ENCODE measurements around the gene MCRS1.

- TF ChIP-seq EZH2 (IDR thresholded peaks at IDR 0.05; ENCODE audit: borderline replicate concordance, low read length) (no peak), CTCF (conservative IDR thresholded peaks at IDR 0.05 in 1 of 2, IDR thresholded peaks at IDR 0.05 in 1 of 2; ENCODE audit: extremely low read depth in 1 of 2, insufficient read depth in 1 of 2, low read depth in 1 of 2, low read length in 2 of 2) (no peak)
Observed at GRCh38 chr12:49558526-49558925, 9.4 kb downstream of the MCRS1 start.

Data from mammary epithelial cell (primary cell).